NCI-H1436 treated with DMSO at 0.1 percent for 48 hours (cell line): ENCODE results near the gene IGFBP4.

Experiments used
- DNase-seq: peaks from one replicate; lab custom pipeline; 2025; lab: John Stamatoyannopoulos, UW

The IGFBP4 gene

GRCh38 chr17:40490289-40490853 is 47.1 kb downstream of the IGFBP4 start:
- no peak for DNase-seq

- DNase-seq: no peak
Observed at GRCh38 chr17:40490982-40491381, 47.7 kb downstream of the IGFBP4 start.

- no peak for DNase-seq
Observed at GRCh38 chr17:40491486-40491885, 48.2 kb downstream of the IGFBP4 start.

GRCh38 chr17:40493697-40494096 is 50.4 kb downstream of the IGFBP4 start:
- DNase-seq: no peak

GRCh38 chr17:40495140-40495539 is 51.9 kb downstream of the IGFBP4 start:
- no peak for DNase-seq

GRCh38 chr17:40496170-40496569 is 52.9 kb downstream of the IGFBP4 start:
- no peak for DNase-seq

- no peak for DNase-seq
Observed at GRCh38 chr17:40496634-40497420, 53.6 kb downstream of the IGFBP4 start.

- no peak for DNase-seq
Observed at GRCh38 chr17:40497695-40498094, 54.4 kb downstream of the IGFBP4 start.

- DNase-seq: peak; percentile 48
Observed at GRCh38 chr17:40498281-40499084, 55.2 kb downstream of the IGFBP4 start.

- no peak for DNase-seq
Observed at GRCh38 chr17:40499551-40500189, 56.4 kb downstream of the IGFBP4 start.

GRCh38 chr17:40500190-40500589 is 56.9 kb downstream of the IGFBP4 start:
- no peak for DNase-seq

GRCh38 chr17:40500709-40501108 is 57.5 kb downstream of the IGFBP4 start:
- no peak for DNase-seq

GRCh38 chr17:40501499-40501911 is 58.3 kb downstream of the IGFBP4 start, which contains the start of gene TNS4:
TSS of gene TNS4 (minus strand) at chr17:40501623. CDS start at chr17:40496425, 5,198 bp downstream.
- no peak for DNase-seq

GRCh38 chr17:40502716-40503115 is 59.5 kb downstream of the IGFBP4 start:
- DNase-seq: no peak

- no peak for DNase-seq
Observed at GRCh38 chr17:40503154-40503553, 59.9 kb downstream of the IGFBP4 start.

- DNase-seq: no peak
Observed at GRCh38 chr17:40506786-40507185, 63.5 kb downstream of the IGFBP4 start.
